NCI-H2171 treated with DMSO at 0.1 percent for 48 hours (cell line): Measurements from ENCODE around the gene STK40.

Source experiments
- DNase-seq: peaks from one replicate; lab custom pipeline; 2025; lab: John Stamatoyannopoulos, UW

STK40 gene

GRCh38 chr1:36343651-36344394, 41.9 kb downstream of the STK40 start:
- no peak for DNase-seq

- DNase-seq = peak; percentile 19
Observed at GRCh38 chr1:36342426-36343185, 43.1 kb downstream of the STK40 start.

- DNase-seq = no peak
Observed at GRCh38 chr1:36341626-36342320, 44.0 kb downstream of the STK40 start.

GRCh38 chr1:36339615-36340014, 46.1 kb downstream of the STK40 start:
- DNase-seq = no peak

- DNase-seq = no peak
Observed at GRCh38 chr1:36339215-36339614, 46.5 kb downstream of the STK40 start.

GRCh38 chr1:36337830-36338229, 47.9 kb downstream of the STK40 start:
- DNase-seq = no peak

- no peak for DNase-seq
Observed at GRCh38 chr1:36330940-36331339, 54.8 kb downstream of the STK40 start.

- no peak for DNase-seq
Observed at GRCh38 chr1:36329817-36330216, 55.9 kb downstream of the STK40 start.

GRCh38 chr1:36328713-36329112, 57.0 kb downstream of the STK40 start:
- peak; percentile 10 for DNase-seq

- no peak for DNase-seq
Observed at GRCh38 chr1:36328088-36328480, 57.6 kb downstream of the STK40 start.

- no peak for DNase-seq
Observed at GRCh38 chr1:36327421-36328087, 58.2 kb downstream of the STK40 start.

GRCh38 chr1:36326499-36326898, 59.2 kb downstream of the STK40 start:
- DNase-seq = no peak

- DNase-seq = no peak
Observed at GRCh38 chr1:36324353-36324703, 61.4 kb downstream of the STK40 start.

- DNase-seq = no peak
Observed at GRCh38 chr1:36323636-36324352, 61.9 kb downstream of the STK40 start, which contains the start of gene EVA1B. EVA1B (minus strand) TSS chr1:36323645; CDS start chr1:36323037, 608 bp downstream.

- DNase-seq = no peak
Observed at GRCh38 chr1:36322786-36323635, 62.7 kb downstream of the STK40 start.

- DNase-seq = no peak
Observed at GRCh38 chr1:36322041-36322785, 63.5 kb downstream of the STK40 start.

GRCh38 chr1:36321119-36321951, 64.4 kb downstream of the STK40 start:
- DNase-seq = no peak

GRCh38 chr1:36320767-36321118, 65.0 kb downstream of the STK40 start:
- no peak for DNase-seq

GRCh38 chr1:36320291-36320761, 65.4 kb downstream of the STK40 start:
- no peak for DNase-seq
